ENCODE measurements around the gene FAM120A.

The FAM120A gene

DNA sequence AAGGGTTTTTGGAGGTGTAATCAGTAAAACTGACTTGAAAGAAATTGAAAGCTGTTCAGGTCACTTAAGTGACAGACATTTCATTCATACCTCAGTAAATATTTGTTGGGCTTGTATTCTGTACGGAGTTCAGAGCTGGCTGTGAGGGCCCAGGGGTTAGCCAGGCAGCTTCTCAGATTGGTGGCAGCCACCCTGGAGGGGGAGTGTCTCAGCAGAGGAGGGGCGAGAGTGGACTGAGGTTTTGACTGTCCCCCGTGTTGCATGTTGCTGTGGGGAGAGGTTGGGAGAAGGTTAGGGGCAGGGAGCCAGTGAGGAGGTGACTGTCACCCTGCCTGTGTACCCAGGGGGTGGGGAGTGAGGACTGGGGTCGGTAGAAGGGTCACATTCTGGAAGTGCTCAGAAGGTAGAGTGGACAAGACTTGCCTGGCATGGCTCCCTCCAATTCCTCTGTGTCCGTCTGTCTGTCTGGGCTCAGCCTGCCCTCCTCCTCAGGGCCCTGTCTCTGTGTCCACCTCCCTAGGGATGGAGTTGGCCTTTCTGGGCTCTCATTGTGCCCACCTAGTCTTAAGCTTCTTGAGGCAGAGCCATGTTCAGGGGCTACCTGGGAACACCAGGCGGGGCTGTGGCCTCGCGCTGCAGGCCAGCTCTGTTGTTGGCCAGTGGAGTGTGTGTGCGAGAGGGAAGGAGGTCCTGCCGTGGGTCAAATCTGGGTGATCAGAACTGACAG lies 129.3 kb downstream of the FAM120A start:
- no peak for DNase-seq

DNA sequence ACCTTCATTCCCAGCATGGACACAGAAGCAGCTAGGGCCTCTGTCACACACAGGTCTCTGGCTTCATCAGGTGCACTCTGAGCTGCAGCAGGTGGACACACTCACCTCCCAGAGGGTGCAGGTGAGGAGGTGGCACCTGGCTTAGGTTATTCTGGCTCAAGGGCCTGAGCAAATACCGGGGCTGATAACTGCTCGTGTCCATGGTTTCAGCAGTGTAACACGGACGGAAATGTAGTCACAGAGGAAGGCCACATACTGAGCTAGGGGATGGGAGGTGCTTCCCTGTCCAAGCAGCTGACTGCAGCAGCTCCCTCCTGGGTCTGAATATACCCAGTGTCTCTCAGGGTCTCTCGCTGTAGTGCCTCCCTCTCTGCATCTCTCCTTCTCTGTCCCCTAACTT lies 130.6 kb downstream of the FAM120A start:
- no peak for DNase-seq

DNA sequence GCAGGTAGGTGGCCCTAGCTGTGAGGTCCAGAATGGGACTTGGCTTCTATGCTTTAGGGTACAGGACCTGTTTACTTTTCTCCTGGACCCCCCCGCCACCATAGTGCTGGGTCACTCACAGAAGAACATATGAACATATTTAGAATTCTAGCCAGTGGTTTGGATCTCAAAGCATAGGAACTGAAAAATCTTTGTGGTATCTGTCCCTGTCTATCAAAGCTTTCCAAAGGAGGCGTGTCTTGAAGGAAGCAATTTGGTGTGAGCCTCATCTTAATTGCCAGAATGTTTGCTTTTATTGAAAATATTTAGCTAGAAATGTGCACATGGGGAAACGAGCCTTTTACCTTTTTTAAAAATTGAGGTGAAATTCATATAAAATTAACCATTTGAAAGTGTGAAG lies 131.1 kb downstream of the FAM120A start:
- no peak for DNase-seq

DNA sequence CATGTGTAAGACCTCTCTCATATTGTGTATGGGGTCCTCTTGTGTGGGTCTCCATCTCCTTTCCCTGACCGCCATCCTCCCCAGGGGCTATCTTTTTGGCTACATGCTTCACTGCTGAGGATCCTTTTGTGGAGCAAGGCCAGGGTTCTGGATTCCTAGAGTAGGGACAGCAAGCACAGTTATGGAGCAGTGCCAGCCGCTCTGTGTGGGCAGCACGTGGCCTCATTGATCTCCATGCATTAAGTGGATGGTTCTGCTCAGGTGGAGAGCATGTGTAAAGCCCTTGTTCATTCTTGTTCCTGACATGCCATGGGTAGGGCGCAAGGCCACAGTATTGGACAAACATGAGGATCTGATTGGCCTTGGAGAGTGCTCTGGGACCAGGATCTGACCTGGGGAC lies 133.8 kb downstream of the FAM120A start:
- DNase-seq: no peak

DNA sequence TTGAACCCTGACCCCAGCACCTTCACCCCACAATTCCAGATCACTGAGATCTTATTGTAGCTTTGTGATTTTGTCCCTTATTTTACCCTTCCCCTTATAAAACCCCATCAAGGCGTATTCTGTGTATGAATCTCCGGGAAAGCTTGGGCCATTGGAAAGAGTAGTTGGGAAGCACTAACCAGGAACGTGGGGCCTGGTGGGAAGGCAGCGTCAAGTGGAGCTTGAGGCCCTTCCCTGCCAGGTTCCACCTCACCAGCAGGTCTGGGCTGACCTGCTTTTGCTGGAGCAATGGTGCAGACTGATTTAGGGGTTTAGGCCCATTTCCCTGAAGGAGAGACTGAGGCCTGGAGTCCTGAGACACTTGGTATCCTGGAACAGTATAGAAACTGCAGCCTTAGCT lies 134.2 kb downstream of the FAM120A start:
- DNase-seq: no peak

DNA sequence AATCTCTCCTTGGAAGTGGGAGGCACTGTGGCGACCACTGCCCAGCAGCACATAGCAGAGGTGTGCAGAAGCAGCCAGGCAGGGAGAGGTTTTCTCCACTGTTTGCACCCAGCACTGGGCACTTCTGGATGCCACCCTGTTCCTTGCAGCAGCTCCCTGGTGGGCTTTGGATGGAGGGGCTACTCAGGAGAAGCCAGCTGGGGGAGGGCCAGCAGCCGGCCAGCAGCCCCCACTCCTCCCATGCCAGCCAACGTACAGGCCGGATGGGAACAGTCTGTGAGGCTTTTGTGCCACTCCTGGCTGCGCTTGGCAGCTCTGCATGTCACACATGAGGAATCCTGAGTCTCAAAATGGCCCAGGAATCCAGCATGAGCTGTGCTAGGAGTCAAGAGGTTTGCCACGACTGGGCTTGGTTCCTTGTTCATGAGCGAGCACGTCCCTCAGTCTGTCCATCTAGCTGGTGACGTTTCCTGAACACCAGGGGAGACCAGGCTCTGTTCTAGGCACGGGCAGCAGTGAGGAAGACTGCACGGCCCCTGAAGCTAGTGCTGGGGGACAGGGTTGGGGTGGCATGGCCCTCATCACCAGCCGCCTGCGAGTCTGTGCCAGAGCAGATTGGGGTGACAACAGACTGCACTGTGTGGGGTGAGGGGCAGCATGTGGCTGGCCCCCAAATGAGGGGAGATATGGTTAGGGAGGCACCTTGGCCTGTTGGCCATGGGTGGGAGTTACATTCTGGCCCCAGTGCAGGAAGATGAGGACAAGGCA lies 135.0 kb downstream of the FAM120A start:
- DNase-seq: no peak

DNA sequence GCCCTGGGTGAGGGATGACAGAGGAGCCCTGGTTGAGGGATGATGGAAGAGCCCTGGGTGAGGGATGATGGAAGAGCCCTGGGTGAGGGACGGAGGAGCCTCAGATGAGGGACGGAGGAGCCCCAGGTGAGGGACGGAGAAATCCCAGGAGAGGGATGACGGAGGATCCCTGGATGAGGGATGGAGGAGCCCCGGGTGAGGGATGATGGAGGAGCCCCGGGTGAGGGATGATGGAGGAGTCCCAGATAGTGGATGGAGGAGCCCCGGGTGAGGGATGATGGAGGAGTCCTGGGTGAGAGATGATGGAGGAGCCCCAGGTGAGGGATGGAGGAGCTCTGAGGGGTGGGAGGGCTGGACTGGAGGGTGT lies 135.8 kb downstream of the FAM120A start:
- DNase-seq: no peak

DNA sequence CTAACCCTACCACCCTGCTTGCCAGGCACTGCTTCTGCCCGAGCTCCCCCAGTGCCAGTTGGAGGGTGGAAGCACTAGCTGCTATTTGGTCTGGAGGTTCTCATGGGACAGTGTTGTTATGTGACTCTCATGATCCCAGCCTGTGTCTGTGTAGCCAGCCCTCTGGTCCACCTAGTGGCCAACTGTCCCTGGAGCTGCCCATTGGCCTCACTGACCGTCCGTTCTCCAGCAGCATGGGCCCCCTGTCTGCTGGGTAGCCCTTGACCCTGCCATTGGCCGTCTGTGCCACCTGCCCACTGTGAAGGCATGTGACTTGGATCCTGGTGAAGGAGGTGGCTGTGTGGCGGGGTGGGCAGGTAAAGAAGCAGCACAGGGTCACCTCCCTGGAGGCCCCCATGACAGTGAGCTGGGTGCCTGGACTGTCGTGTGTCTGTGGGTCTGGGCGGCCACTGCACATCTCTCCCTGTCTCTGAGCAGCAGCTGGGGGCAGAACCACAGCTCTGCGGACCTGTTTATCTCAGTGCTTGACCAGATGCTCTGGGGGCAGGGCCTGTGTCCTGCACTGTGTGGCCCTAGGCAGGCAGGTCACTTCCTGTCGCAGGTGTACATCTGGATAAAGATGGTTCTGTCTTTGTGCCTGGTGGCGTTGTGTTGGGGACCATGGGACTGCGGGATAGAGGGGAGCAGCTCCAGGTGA lies 136.3 kb downstream of the FAM120A start:
- DNase-seq: no peak

DNA sequence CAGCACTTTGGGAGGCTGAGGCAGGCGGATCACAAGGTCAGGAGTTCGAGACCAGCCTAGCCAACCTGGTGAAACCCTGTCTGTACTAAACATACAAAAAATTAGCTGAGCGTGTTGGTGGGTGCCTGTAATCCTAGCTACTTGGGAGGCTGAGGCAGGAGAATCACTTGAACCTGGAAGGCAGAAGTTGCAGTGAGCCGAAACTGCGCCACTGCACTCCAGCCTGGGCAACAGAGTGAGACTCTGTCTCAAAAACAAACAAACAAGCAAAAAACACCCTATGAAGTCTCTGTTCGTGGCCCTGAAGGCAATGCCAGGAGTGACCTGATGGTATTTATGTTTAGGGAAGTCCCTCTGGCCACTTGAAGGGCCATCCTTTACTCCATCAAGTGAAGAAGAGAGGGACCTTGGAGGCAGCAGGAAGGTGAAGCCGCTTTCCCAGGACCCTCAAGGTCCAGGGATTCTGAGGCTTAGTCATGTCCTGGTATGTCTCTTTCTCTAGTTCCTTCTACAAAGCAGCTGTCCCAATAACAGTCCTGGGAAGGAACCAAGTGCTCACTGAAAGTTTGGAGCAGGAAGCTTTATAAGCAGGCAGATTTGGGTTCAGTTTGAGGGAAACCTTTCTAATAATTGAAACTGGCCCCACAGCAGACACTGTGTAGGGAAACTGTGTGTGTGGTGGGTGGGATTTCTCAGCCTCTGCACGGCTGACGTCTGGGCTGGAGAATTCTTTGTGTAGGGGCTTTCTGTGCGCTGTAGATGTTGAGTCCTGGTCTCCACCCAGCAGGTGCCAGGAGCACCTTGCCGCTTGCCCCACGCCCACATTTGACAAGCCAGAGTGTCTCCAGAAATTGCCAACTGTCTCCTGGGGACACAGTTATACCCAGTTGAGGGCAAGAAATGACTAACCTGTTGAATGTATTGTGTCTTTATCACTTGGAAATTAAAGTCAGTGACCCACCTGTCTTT lies 137.4 kb downstream of the FAM120A start:
- DNase-seq: no peak

DNA sequence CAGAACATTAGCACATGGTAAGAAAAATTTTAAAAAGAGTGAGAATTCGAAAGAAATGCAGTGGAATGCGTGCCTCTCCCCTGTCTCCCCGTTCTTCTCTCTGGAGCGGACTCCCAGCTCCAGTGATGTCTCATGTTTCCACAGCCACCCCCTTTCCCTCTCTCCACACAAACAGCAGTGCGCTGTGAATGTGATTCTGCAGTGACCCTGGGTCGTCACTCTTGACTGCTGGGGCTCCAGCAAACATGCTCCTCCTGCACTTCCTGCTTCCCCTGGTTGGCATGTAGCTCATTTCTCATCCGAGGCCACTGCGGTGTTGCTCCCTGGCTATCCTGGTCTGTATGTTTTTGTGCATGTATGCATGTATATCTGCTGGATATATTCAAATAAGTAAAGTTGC lies 138.2 kb downstream of the FAM120A start:
- DNase-seq: no peak

DNA sequence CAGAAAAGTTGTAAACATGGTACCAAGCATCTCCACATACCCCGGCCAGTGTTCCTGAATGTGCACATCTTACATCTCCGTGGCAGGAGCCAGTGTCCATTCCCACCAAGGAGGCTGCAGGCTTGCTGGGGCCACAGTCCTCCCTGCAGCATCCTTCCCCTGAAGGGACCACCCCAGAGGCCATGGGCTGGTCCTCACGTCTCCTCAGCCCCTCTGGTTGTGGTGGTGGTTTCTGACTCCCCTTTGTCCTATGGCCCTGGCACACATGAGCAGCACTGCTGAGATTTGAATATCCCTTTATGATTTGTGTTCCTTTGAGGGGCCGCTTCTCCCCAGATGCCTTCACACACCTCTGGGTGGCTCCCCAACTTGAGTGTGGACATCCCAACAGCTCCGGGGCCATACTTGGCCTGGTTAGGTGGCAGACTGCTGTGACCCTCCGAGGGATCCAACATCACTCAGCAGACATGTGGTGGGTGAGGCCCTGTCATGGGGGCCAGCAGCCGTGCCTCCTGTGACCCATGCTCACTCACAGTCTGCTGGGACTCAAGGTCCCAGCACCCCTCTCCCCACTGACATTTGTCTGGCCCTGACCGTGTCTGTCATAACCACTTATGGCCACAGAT lies 139.2 kb downstream of the FAM120A start:
- DNase-seq: no peak

DNA sequence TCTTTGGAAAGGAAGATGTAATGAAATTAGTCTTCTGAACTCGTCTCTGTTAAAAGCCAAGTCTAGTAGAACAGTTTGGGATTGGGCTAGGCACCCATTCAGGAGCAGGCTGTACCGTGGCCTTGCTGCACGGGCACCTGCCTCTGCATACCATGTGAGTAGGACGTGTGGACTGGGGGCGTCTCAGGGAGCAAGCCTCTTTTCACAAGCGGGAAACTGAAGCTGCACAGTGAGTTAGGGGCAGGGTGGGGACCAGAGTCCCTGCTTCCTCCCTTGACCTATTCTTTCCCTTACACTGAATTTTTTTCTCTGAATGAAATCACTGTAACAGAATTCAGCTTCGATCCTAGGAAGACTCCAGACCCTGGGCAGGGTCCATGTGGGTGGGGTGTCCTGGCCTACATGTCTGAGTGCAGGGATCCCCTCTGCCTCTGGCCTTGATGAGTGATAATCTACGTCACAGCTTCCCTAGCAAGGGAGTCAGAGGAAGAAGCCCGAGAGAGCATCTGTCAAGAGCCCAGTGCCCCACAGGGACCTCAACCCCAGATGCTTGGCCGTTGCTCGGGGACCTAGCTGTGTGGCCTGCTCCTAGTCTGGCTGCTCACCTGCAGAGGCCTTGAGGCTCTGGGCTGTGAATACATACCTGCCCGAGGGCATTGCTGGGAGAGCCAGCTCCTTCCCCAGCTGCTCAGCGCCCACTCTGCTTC lies 140.0 kb downstream of the FAM120A start:
- no peak for DNase-seq

DNA sequence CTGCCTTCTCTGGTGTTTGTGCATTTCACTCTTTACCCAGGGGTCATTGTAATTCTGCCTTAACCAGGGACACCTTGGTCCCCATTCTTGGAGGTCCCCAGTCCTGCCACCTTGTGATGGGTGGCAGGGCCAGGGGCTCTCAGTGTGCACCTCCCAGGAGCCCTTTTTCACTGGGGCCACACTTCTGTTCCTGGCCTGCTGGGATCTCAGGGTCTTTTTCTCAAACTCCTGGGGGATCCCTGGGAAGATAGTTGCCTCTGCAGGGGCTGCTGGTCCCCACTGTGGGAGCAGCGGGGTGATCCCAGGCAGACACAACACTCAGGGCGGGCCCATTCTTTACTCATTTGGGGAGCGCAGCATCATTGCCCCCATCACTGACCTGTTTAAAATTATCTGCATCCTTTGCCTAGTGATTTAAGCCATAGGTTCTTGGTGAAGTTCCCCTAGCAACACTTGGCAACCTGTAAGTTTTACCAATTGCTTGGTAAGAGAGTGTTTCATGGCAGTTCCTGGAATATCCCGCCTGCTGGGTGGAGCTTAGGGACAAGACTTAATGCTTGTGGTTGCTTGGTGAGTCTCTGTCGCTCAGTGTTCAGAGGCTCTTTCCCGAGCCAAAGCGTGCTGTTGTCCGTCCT lies 140.6 kb downstream of the FAM120A start:
- no peak for DNase-seq

DNA sequence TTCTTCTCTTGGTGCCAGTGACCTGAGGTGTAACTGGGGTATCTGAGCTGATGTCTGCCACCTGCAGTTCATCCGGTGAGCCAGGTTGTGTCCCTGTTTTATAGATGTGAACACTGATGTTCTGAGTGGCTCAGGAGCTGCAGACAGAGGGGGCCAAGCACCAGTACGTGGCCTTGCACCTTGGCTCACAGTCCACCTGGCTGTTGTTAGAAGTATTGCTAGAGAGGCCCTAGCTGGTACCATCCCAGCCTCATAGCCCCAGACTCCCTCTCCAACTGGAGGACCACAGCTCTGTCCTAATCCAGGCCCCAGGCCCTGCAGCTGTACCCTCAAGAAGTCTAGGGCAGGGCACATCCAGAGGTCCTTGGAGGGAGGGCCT lies 141.1 kb downstream of the FAM120A start:
- no peak for DNase-seq

DNA sequence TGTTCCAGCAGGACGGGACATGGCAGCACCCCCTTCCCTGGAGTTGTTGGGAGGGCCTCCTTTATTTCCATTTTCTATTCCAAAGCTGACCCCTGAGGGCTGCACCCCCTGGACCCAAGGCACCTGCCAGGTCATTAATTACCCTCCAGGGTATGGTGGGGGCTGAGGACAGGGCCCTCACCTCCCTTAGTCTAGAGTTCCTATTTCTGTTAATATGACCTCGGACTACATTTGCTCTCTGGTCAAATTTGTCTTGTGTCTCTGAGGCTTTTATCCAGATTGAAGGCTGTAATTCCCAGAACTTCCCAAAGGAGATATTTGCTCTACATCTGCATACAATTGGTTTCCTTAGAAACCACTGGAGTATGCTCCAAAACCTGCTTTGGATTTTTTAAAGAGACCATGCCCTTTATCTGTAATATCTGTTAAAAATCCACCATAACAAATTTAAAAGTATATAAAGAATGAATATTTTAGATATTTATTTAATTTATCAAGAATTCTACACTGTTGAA lies 141.7 kb downstream of the FAM120A start:
- no peak for DNase-seq

DNA sequence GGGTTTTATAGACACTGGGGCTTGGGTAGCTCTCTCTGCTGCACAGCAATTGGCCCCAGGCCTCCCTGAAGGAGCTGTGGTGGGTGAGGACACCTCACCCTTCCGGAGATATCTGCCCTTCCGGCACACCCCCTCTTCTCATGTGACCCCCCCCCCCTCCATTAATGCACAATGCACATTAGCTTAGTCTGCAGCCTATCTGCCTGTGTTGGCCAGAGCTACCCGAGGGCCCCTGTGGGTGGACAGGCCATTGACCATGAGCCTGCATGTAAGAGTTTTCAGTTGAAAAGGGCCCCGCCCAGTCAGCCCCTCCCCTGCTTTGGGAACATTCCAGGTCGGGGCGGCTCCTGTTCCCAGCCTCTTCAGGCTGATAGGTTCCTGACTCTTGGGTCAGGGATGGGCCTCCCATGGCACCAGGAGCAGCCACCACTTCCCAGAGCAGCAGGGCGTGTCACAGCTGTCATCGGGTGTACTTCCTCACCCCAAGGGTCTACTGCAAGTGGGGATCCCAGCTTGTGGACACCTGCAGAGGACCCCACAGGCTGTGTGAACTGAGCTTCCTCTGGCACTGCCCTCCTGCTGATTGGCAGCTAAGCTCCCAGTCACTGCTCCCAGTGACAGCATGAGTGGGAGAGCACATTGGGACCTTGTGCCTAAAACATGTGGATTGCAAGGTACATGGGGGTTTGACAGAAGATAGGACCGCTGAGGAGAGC lies 142.7 kb downstream of the FAM120A start:
- DNase-seq: no peak

DNA sequence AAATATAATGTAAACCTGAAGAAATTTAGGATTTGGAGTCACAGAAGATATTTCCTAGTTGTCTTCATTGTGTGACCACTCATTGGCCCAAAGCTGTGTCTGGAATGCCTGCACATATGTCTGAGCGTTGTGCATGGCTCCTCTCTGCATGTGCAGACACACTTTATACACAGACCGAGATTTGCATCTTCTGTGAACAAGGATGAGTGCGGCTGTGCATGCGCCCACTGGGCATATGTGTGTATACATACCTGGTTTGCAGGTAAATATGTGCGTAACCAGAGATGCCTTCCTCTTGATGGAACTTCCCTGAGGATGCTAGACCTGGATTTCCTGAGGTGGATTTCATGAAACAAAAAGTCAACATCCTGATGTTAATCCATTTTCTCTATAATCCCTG lies 144.0 kb downstream of the FAM120A start:
- no peak for DNase-seq

DNA sequence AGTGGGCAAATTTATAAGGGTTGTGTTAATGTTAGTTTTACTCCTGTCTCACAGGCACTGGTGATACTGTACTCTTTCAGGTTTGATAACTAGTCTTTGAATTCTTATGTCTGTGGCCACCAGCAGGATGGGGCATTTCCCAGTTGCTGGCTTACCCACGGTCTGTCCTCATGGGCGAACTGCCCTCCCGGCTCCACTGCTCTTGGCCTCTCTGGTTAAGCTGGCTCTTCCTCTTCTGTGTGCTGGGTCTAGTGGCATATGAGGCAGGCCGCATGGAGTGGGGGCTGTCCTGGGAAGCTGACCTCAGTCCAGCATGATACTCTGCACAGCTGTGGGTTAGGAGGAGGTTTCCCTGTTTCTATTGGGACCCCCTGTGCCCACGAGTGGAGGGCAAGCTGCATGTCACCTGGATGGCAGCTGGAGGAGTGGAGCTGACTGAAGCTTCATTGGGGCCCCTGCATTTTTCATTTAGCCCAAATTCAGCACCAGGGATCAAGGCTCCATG lies 144.4 kb downstream of the FAM120A start:
- no peak for DNase-seq

DNA sequence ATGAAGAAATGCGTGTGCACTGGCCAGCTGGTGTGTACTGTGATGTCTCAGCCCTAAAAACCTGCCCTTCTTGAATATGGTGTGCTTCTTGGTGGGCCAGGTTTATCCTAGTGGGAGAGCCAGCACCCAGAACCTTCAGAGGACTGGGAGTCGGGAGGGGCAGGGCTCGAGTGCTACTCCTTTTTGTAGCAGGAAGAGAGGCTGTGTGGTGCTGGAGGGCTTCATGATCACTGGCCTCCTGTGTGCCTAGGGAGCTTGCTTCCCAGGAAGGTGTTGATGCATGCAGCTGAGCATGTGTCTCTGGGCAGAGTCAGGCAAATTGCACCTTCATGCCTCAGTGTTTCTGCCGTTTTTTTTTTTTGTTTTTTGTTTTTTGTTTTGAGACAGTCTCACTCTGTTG lies 144.9 kb downstream of the FAM120A start:
- DNase-seq: no peak

DNA sequence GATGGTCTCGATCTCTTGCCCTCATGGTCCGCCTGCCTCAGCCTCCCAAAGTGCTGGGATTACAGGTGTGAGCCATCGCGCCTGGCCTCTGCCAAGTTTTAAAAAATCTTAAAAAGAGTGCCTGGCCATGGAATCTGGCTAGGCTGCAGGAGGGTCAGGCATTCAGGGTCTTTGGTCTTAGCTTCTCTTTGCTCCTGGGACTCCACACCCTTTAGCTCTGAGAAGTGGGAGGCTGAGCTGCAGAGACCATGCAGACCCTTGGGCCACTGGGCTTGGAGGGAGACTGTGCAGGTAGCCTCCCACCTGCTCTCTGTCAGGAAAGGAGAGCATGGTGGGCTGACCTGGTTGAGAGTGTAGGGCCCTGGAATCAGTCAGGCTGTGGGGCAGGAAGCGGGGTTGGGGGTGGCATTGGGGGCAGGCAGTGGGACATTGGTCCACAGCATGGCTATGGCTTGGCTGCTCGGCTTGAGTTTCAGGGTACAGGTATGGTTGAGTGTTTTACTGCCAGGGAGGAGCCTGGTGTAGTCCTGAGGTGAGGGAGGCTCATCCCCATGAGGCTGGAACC lies 145.7 kb downstream of the FAM120A start:
- no peak for DNase-seq

Measured in CD4-positive, alpha-beta T cell treated with Interleukin-4 for 4 hours (primary cell).